Measurements from ENCODE around the gene BCAM.

Gene BCAM

GRCh38 chr19:44811122-44811419 is 2.2 kb downstream of the BCAM start:
- Histone ChIP-seq H4K12ac (ENCODE audit: low read depth, low read length) (no peak overlapping the region), H3K79me1 (ENCODE audit: low read length) (peaks cover 12% of the 10 kb centered on the region), H3K27ac (ENCODE audit: low read depth, low read length) (no peak overlapping the region), H4K8ac (ENCODE audit: low read depth, low read length) (no peak overlapping the region), H3K18ac (ENCODE audit: low read length) (no peak overlapping the region), H3K14ac (ENCODE audit: low read length) (no peak overlapping the region), H3K4me1 (ENCODE audit: control insufficient read depth in 1 of 2, insufficient read depth in 2 of 2, low read length in 2 of 2) (peaks cover 12 to 13% of the 10 kb centered on the region in 2 experiments), H4K91ac (ENCODE audit: low read depth, low read length) (no peak overlapping the region), H2BK12ac (ENCODE audit: low read length) (no peak overlapping the region), H3K27me3 (ENCODE audit: insufficient read depth, low read length) (no peaks in the 10 kb centered on the region), H2AFZ (ENCODE audit: insufficient read depth, low read length, poor library complexity) (no peak overlapping the region), H2AK5ac (ENCODE audit: low read length) (no peak overlapping the region), H3K4ac (ENCODE audit: low read depth, low read length) (no peak overlapping the region), H3K9me3 (ENCODE audit: insufficient read depth, low read depth, low read length) (no peaks in the 10 kb centered on the region), H3K4me2 (ENCODE audit: low read length) (no peak overlapping the region), H2BK5ac (ENCODE audit: low read depth, low read length, poor library complexity) (no peak overlapping the region), H3K9ac (ENCODE audit: low read length) (no peak overlapping the region), H3K23ac (ENCODE audit: low read length) (no peak overlapping the region), H3K4me3 (ENCODE audit: low read depth, low read length) (no peak overlapping the region), H3K79me2 (ENCODE audit: control insufficient read depth, insufficient read depth, low read length, poor library complexity) (peaks cover 3% of the 10 kb centered on the region), H2BK120ac (ENCODE audit: insufficient read depth, low read length, poor library complexity) (no peak overlapping the region), H3K36me3 (ENCODE audit: control insufficient read depth in 1 of 2, insufficient read depth in 2 of 2, low read length in 2 of 2) (peaks cover 4 to 5% of the 10 kb centered on the region in 2 experiments)
- WGBS (ENCODE audit: extremely low coverage, insufficient coverage, insufficient read length), result no CpG with 5 or more reads among the region's 7 CpGs
- no peak for DNase-seq

DNA sequence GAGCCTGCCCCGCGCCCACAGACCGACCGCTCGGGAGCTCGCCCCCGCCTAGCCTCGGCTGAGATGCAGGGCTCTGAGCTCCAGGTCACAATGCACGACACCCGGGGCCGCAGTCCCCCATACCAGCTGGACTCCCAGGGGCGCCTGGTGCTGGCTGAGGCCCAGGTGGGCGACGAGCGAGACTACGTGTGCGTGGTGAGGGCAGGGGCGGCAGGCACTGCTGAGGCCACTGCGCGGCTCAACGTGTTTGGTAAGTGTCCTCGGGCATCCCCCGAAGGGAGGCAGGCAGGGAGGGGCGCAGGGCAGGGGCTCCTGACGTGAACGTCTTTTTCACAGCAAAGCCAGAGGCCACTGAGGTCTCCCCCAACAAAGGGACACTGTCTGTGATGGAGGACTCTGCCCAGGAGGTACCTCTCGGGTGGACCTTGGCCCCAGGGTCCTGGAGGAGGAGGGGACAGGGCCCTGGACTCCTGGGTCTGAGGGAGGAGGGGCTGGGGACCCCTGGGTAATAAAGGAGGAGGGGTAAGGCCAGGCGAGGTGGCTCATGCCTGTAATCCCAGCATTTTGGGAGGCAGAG is 3.3 kb downstream of the BCAM start:
- no peak for DNase-seq
- Histone ChIP-seq H2AFZ (ENCODE audit: insufficient read depth, low read length, poor library complexity) (no peak overlapping the region), H3K23ac (ENCODE audit: low read length) (no peak overlapping the region), H2BK5ac (ENCODE audit: low read depth, low read length, poor library complexity) (no peak overlapping the region), H2BK120ac (ENCODE audit: insufficient read depth, low read length, poor library complexity) (no peak overlapping the region), H4K8ac (ENCODE audit: low read depth, low read length) (no peak overlapping the region), H3K4me3 (ENCODE audit: low read depth, low read length) (no peak overlapping the region), H3K27me3 (ENCODE audit: insufficient read depth, low read length) (no peaks in the 10 kb centered on the region), H3K36me3 (ENCODE audit: control insufficient read depth in 1 of 2, insufficient read depth in 2 of 2, low read length in 2 of 2) (peaks cover 4 to 5% of the 10 kb centered on the region in 2 experiments), H3K79me1 (ENCODE audit: low read length) (peaks cover 11% of the 10 kb centered on the region), H3K18ac (ENCODE audit: low read length) (no peak overlapping the region), H4K12ac (ENCODE audit: low read depth, low read length) (no peak overlapping the region), H3K27ac (ENCODE audit: low read depth, low read length) (no peak overlapping the region), H2AK5ac (ENCODE audit: low read length) (no peak overlapping the region), H3K79me2 (ENCODE audit: control insufficient read depth, insufficient read depth, low read length, poor library complexity) (peaks cover 3% of the 10 kb centered on the region), H3K9me3 (ENCODE audit: insufficient read depth, low read depth, low read length) (no peaks in the 10 kb centered on the region), H4K91ac (ENCODE audit: low read depth, low read length) (no peak overlapping the region), H3K9ac (ENCODE audit: low read length) (no peak overlapping the region), H3K4me1 (ENCODE audit: control insufficient read depth in 1 of 2, insufficient read depth in 2 of 2, low read length in 2 of 2) (peaks cover 11% of the 10 kb centered on the region in 2 experiments), H2BK12ac (ENCODE audit: low read length) (no peak overlapping the region), H3K4ac (ENCODE audit: low read depth, low read length) (no peak overlapping the region), H3K14ac (ENCODE audit: low read length) (no peak overlapping the region), H3K4me2 (ENCODE audit: low read length) (no peak overlapping the region)
- no CpG with 5 or more reads among the region's 28 CpGs for WGBS (ENCODE audit: extremely low coverage, insufficient coverage, insufficient read length)

DNA sequence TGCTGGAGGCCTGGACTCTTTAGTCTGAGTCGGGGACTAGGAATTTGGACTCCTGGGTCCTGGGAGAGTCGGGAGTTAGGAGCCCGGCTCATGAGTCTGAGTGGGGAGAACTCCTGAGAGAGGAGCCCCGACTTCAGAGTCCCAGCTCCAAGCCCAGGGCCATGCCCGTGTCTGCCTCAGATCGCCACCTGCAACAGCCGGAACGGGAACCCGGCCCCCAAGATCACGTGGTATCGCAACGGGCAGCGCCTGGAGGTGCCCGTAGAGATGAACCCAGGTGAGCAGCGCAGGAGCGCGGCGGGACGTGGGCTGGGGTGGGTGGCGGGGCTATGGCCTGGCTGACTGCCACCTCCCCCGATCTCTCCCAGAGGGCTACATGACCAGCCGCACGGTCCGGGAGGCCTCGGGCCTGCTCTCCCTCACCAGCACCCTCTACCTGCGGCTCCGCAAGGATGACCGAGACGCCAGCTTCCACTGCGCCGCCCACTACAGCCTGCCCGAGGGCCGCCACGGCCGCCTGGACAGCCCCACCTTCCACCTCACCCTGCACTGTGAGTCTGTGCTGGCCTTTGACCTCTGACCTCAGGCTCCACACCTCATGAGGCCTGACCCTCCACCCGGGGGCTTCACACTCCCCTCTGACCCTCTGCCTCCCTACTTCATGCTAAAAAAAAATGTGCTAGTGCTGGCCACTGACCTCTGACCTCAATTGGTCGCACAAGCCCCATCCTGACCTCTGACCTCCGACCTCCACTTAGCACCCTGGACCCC is 4.4 kb downstream of the BCAM start:
- Histone ChIP-seq H2BK120ac (ENCODE audit: insufficient read depth, low read length, poor library complexity) (no peak overlapping the region), H3K9ac (ENCODE audit: low read length) (no peak overlapping the region), H3K23ac (ENCODE audit: low read length) (no peak overlapping the region), H3K4me3 (ENCODE audit: low read depth, low read length) (no peak overlapping the region), H2AFZ (ENCODE audit: insufficient read depth, low read length, poor library complexity) (no peak overlapping the region), H3K14ac (ENCODE audit: low read length) (no peak overlapping the region), H3K18ac (ENCODE audit: low read length) (no peak overlapping the region), H3K4me2 (ENCODE audit: low read length) (no peak overlapping the region), H2BK12ac (ENCODE audit: low read length) (no peak overlapping the region), H3K4ac (ENCODE audit: low read depth, low read length) (no peak overlapping the region), H4K91ac (ENCODE audit: low read depth, low read length) (no peak overlapping the region), H3K4me1 (ENCODE audit: control insufficient read depth in 1 of 2, insufficient read depth in 2 of 2, low read length in 2 of 2) (peaks cover 10 to 11% of the 10 kb centered on the region in 2 experiments), H2BK5ac (ENCODE audit: low read depth, low read length, poor library complexity) (no peak overlapping the region), H3K79me2 (ENCODE audit: control insufficient read depth, insufficient read depth, low read length, poor library complexity) (peaks cover 3% of the 10 kb centered on the region), H3K27ac (ENCODE audit: low read depth, low read length) (no peak overlapping the region), H3K79me1 (ENCODE audit: low read length) (peaks cover 9% of the 10 kb centered on the region), H2AK5ac (ENCODE audit: low read length) (no peak overlapping the region), H4K12ac (ENCODE audit: low read depth, low read length) (no peak overlapping the region), H3K9me3 (ENCODE audit: insufficient read depth, low read depth, low read length) (no peaks in the 10 kb centered on the region), H4K8ac (ENCODE audit: low read depth, low read length) (no peak overlapping the region), H3K36me3 (ENCODE audit: control insufficient read depth in 1 of 2, insufficient read depth in 2 of 2, low read length in 2 of 2) (peaks cover 4 to 5% of the 10 kb centered on the region in 2 experiments), H3K27me3 (ENCODE audit: insufficient read depth, low read length) (no peaks in the 10 kb centered on the region)
- no CpG with 5 or more reads among the region's 38 CpGs for whole genome bisulfite sequencing (ENCODE audit: extremely low coverage, insufficient coverage, insufficient read length)
- DNase-seq, result no peak

GRCh38 chr19:44813841-44814470 is 5.1 kb downstream of the BCAM start:
- Histone ChIP-seq H3K36me3 (ENCODE audit: control insufficient read depth in 1 of 2, insufficient read depth in 2 of 2, low read length in 2 of 2) (peaks cover 4 to 5% of the 10 kb centered on the region in 2 experiments), H2AFZ (ENCODE audit: insufficient read depth, low read length, poor library complexity) (no peak overlapping the region), H3K9ac (ENCODE audit: low read length) (no peak overlapping the region), H3K9me3 (ENCODE audit: insufficient read depth, low read depth, low read length) (no peaks in the 10 kb centered on the region), H2BK5ac (ENCODE audit: low read depth, low read length, poor library complexity) (no peak overlapping the region), H3K27me3 (ENCODE audit: insufficient read depth, low read length) (no peaks in the 10 kb centered on the region), H2AK5ac (ENCODE audit: low read length) (no peak overlapping the region), H3K4me1 (ENCODE audit: control insufficient read depth in 1 of 2, insufficient read depth in 2 of 2, low read length in 2 of 2) (peaks cover 5 to 6% of the 10 kb centered on the region in 2 experiments), H4K8ac (ENCODE audit: low read depth, low read length) (no peak overlapping the region), H3K4ac (ENCODE audit: low read depth, low read length) (no peak overlapping the region), H3K27ac (ENCODE audit: low read depth, low read length) (no peak overlapping the region), H3K23ac (ENCODE audit: low read length) (no peak overlapping the region), H2BK12ac (ENCODE audit: low read length) (no peak overlapping the region), H3K79me2 (ENCODE audit: control insufficient read depth, insufficient read depth, low read length, poor library complexity) (no peaks in the 10 kb centered on the region), H4K12ac (ENCODE audit: low read depth, low read length) (no peak overlapping the region), H4K91ac (ENCODE audit: low read depth, low read length) (no peak overlapping the region), H3K18ac (ENCODE audit: low read length) (no peak overlapping the region), H3K79me1 (ENCODE audit: low read length) (peaks cover 4% of the 10 kb centered on the region), H3K14ac (ENCODE audit: low read length) (no peak overlapping the region), H2BK120ac (ENCODE audit: insufficient read depth, low read length, poor library complexity) (no peak overlapping the region), H3K4me3 (ENCODE audit: low read depth, low read length) (no peak overlapping the region), H3K4me2 (ENCODE audit: low read length) (no peak overlapping the region)
- no peak for DNase-seq
- no CpG with 5 or more reads among the region's 16 CpGs for WGBS (ENCODE audit: extremely low coverage, insufficient coverage, insufficient read length)
